Muscle of leg (tissue), 11 donors: ENCODE data around the gene METTL22. TPM values are rescaled to one million over a fixed set of nuclear protein-coding genes. Genes with fewer than 3 reads are reported as not detected.
A peak's percentile ranks its signal among the peaks of the same experiment; 100 is the strongest.
"Not testable (repeated sequence)": the region's sequence is repeated elsewhere in the genome, so short reads cannot be mapped to it uniquely, and the experiment has no call there.

ENCODE experiments used
- DNase-seq: peaks from one replicate; pipeline ENCODE4 v3.0.0; 2013
- H3K27ac ChIP-seq: one replicate; pipeline ENCODE4 v1.5.1; 2013; ENCODE audit warnings: mild to moderate bottlenecking, low read length, control low read depth
- H3K27me3 ChIP-seq: one replicate; pipeline ENCODE4 v1.6.1; 2013; ENCODE audit warnings: low read length; ENCODE audit not compliant: control insufficient read depth, insufficient read depth
- H3K36me3 ChIP-seq: one replicate; pipeline ENCODE4 v1.6.1; 2013; ENCODE audit warnings: low read length; ENCODE audit not compliant: control insufficient read depth, insufficient read depth
- H3K4me1 ChIP-seq: one replicate; pipeline ENCODE4 v1.6.1; 2013; ENCODE audit warnings: low read length; ENCODE audit not compliant: control insufficient read depth, insufficient read depth
- H3K4me3 ChIP-seq: one replicate; pipeline ENCODE4 v1.5.1; 2013; ENCODE audit warnings: low read length, control low read depth
- H3K9me3 ChIP-seq: replicated peaks from 2 replicates; pipeline ENCODE4 v1.6.1; 2013; ENCODE audit warnings: low read depth, low read length; ENCODE audit not compliant: control insufficient read depth
- WGBS: methylation state at CpG from one replicate; pipeline ENCODE4 v1.1.5; 2013; ENCODE audit warnings: missing lambda C conversion rate; ENCODE audit not compliant: insufficient coverage; 5-methylcytosine and 5-hydroxymethylcytosine counted together
- polyA plus RNA-seq, 8 donors: library from polyadenylated mRNA; unstranded; fragments of 120-200 nt; gene quantifications; one replicate each; pipeline versions ENCODE4 v1.2.1 to v1.2.3, GENCODE V29; 2013; ENCODE audit warnings: inconsistent platforms in 1 of 8, low replicate concordance in 1 of 8; ENCODE audit not compliant: insufficient read length in 8 of 8, insufficient read depth in 1 of 8
- total RNA-seq: library from RNA; stranded (reverse); fragments of 120-200 nt; gene quantifications from one replicate; pipeline ENCODE4 v1.2.4, GENCODE V29; 2013

Gene METTL22
- total and polyA plus RNA-seq, 9 donors = 12.6 to 22.8 (median 17.9) TPM

GRCh38 chr16:8646326-8647053 lies 25.0 kb downstream of the METTL22 start:
- no peak overlapping the region for H3K27ac ChIP-seq
- peaks cover 68% of the 10 kb centered on the region for H3K36me3 ChIP-seq
- no peak overlapping the region for H3K4me3 ChIP-seq
- no peaks in the 10 kb centered on the region for H3K4me1 ChIP-seq
- H3K27me3 ChIP-seq = no peaks in the 10 kb centered on the region
- H3K9me3 ChIP-seq = no peaks in the 10 kb centered on the region
- no peak for DNase-seq
- 72% methylated on average over 10 of the region's 13 CpGs for WGBS

GRCh38 chr16:8647721-8648318 lies 26.3 kb downstream of the METTL22 start:
- Histone ChIP-seq H3K9me3 (no peaks in the 10 kb centered on the region), H3K36me3 (peaks cover 55% of the 10 kb centered on the region), H3K4me1 (no peaks in the 10 kb centered on the region), H3K27ac (no peak overlapping the region), H3K4me3 (no peak overlapping the region), H3K27me3 (no peaks in the 10 kb centered on the region)
- 82% methylated on average over 7 of the region's 9 CpGs for WGBS
- no peak for DNase-seq

- H3K4me3 ChIP-seq = no peak overlapping the region
- WGBS = 83% methylated on average over 3 of the region's 4 CpGs
- no peaks in the 10 kb centered on the region for H3K9me3 ChIP-seq
- peaks cover 46% of the 10 kb centered on the region for H3K36me3 ChIP-seq
- no peak for DNase-seq
- no peaks in the 10 kb centered on the region for H3K4me1 ChIP-seq
- no peak overlapping the region for H3K27ac ChIP-seq
- H3K27me3 ChIP-seq = no peaks in the 10 kb centered on the region
Measured at GRCh38 chr16:8648877-8649276, 27.4 kb downstream of the METTL22 start.

- DNase-seq = no peak
- H3K27ac ChIP-seq = no peak overlapping the region
- no peaks in the 10 kb centered on the region for H3K27me3 ChIP-seq
- peaks cover 34% of the 10 kb centered on the region for H3K36me3 ChIP-seq
- no peaks in the 10 kb centered on the region for H3K9me3 ChIP-seq
- H3K4me3 ChIP-seq = no peak overlapping the region
- 75% methylated on average over 6 of the region's 8 CpGs for WGBS
- H3K4me1 ChIP-seq = no peaks in the 10 kb centered on the region
Measured at GRCh38 chr16:8649829-8650554, 28.5 kb downstream of the METTL22 start.

- WGBS = no CpG with 5 or more reads among the region's 7 CpGs
- not testable (repeated sequence) for H3K9me3 ChIP-seq, H3K4me1 ChIP-seq, H3K27me3 ChIP-seq, DNase-seq, H3K27ac ChIP-seq, H3K4me3 ChIP-seq
- H3K36me3 ChIP-seq = peaks cover 18% of the 10 kb centered on the region
Measured at GRCh38 chr16:8651958-8652357, 30.5 kb downstream of the METTL22 start.

- Histone ChIP-seq H3K4me3 (no peak overlapping the region), H3K9me3 (no peaks in the 10 kb centered on the region), H3K4me1 (no peaks in the 10 kb centered on the region), H3K36me3 (no peaks in the 10 kb centered on the region), H3K27me3 (no peaks in the 10 kb centered on the region), H3K27ac (no peak overlapping the region)
- WGBS = no CpG with 5 or more reads among the region's 1 CpG
- no peak for DNase-seq
Measured at GRCh38 chr16:8655184-8655717, 33.8 kb downstream of the METTL22 start.

- Histone ChIP-seq H3K4me1 (no peaks in the 10 kb centered on the region), H3K27me3 (no peaks in the 10 kb centered on the region), H3K4me3 (no peak overlapping the region), H3K9me3 (no peaks in the 10 kb centered on the region), H3K36me3 (no peaks in the 10 kb centered on the region), H3K27ac (no peak overlapping the region)
- DNase-seq = no peak
- WGBS = no CpG with 5 or more reads among the region's 3 CpGs
Measured at GRCh38 chr16:8656376-8656775, 34.9 kb downstream of the METTL22 start.

- 3% methylated on average over 10 of the region's 13 CpGs for WGBS
- Histone ChIP-seq H3K36me3 (peaks cover 19% of the 10 kb centered on the region), H3K4me1 (no peaks in the 10 kb centered on the region), H3K27ac (no peak overlapping the region), H3K9me3 (no peaks in the 10 kb centered on the region), H3K4me3 (no peak overlapping the region), H3K27me3 (no peaks in the 10 kb centered on the region)
- DNase-seq = peak; percentile 69
Measured at GRCh38 chr16:8660841-8661301, 39.4 kb downstream of the METTL22 start.

- 0% methylated on average over 1 of the region's 5 CpGs for WGBS
- no peak for DNase-seq
- H3K36me3 ChIP-seq = peaks cover 20% of the 10 kb centered on the region
- H3K4me3 ChIP-seq = no peak overlapping the region
- no peaks in the 10 kb centered on the region for H3K4me1 ChIP-seq
- no peaks in the 10 kb centered on the region for H3K27me3 ChIP-seq
- H3K9me3 ChIP-seq = no peaks in the 10 kb centered on the region
- H3K27ac ChIP-seq = no peak overlapping the region
Measured at GRCh38 chr16:8661703-8662102, 40.2 kb downstream of the METTL22 start.
